Activated CD8-positive, alpha-beta T cell treated with anti-CD3 and anti-CD28 coated beads for 36 hours (primary cell): ENCODE measurements around the gene AARS2. TPM values are rescaled to one million over a fixed set of nuclear protein-coding genes. Genes with fewer than 3 reads are reported as not detected.

ENCODE experiments used
- ATAC-seq: fragments of 200-7000 bp; cut with Tn5 transposase; one replicate; pipeline ENCODE4 v1.10.0; 2021; ENCODE audit warnings: mild to moderate bottlenecking, moderate library complexity
- CTCF ChIA-PET: fragments of 350-600 bp; sonication (Branson Sonifier 250); formaldehyde crosslinking; loops from one replicate; lab custom pipeline; 2021; ENCODE audit warnings: antibody characterized with exemption; lab: Charles Lee
- POLR2A ChIA-PET: fragments of 350-600 bp; sonication (Branson Sonifier 250); formaldehyde crosslinking; loops from one replicate; lab custom pipeline; 2021; ENCODE audit warnings: antibody characterized with exemption; lab: Charles Lee
- DNase-seq: peaks from one replicate; pipeline ENCODE4 v3.0.0-alpha.2; 2020
- H3K27ac Mint-ChIP-seq: one replicate; pipeline ENCODE4 v1.8.0; 2021; ENCODE audit warnings: mild to moderate bottlenecking, mixed read lengths
- H3K27me3 Mint-ChIP-seq: one replicate; pipeline ENCODE4 v1.8.0; 2021; ENCODE audit warnings: mixed read lengths
- H3K36me3 Mint-ChIP-seq: one replicate; pipeline ENCODE4 v1.8.0; 2021; ENCODE audit warnings: low read depth, mixed read lengths
- H3K4me1 Mint-ChIP-seq: one replicate; pipeline ENCODE4 v1.8.0; 2021; ENCODE audit warnings: low read depth, mixed read lengths
- H3K4me3 Mint-ChIP-seq: one replicate; pipeline ENCODE4 v1.8.0; 2021; ENCODE audit warnings: mild to moderate bottlenecking, moderate library complexity, mixed read lengths
- H3K9me3 Mint-ChIP-seq: one replicate; pipeline ENCODE4 v1.8.0; 2021; ENCODE audit warnings: mixed read lengths
- intact Hi-C: fragments of 100-400 bp; cut with micrococcal nuclease; formaldehyde crosslinking; loops from one replicate; pipeline ENCODE4 v1.10.0; 2022
- total RNA-seq, 2 experiments: library from RNA; stranded (reverse); gene quantifications; one replicate each; pipeline ENCODE4 v1.2.3, GENCODE V29; 2021
- TF ChIP-seq, protein P1 (sequence below): fragments of 200-600 bp; IDR thresholded peaks from one replicate; pipeline ENCODE4 v1.8.0; 2022; ENCODE audit warnings: antibody characterized with exemption, mild to moderate bottlenecking

The AARS2 gene
- total RNA-seq, 2 experiments from 2014 or later = 16.2 to 16.3 TPM

DNA sequence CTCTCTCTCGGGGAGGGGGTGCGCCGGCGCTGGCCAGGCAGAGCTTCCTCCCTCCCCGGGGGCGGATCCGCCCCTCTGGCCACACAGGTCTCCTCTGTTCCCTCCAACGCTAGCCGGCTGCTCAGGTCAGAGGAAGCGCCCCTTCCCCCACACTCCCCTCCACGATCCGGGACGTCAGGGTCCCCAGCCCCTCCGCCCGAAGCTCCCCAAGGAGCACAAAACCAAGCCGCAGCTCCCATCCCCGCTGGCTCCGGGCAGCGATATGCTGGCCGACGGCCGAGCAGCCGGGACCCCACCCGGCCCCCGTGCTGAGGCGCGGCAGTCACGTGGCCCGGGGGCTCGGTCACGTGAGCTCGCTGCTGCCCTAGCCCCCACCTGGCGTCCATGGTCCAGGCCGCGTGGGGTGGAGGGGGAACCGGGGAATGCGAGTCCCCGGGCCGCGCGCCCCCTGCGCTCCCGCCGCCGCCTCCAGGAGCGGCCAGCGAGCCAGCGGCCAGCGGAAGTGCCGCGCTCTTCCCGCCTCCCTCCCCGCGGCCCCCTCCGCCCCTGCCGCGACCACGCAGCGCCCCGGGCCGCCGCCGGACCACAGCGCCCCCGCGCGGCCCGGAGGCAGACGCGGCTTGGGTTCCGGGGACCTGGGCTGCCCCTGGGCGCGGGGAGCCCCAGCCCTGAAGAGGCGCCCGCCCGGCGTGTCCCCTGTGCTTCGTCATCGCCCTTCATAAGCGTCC lies 56.0 kb downstream of the AARS2 start, which contains the start of gene SLC35B2:
Gene SLC35B2, minus strand, starts transcription at position 504 of the 728 bp plus-strand sequence. Its CDS starts 118 bp downstream, at position 386.
- ChIA-PET CTCF (interaction anchor here (0.6 to 3.8 kb wide), 17 partner anchors 11 to 948 kb away, joined by 3 to 47 read pairs (median 4); partner anchors contain the start of genes HSP90AB1, SLC29A1 and TMEM151B), POLR2A (interaction anchor here (0.7 to 17.2 kb wide), 14 partner anchors 12 to 103 kb away, joined by 3 to 486 read pairs (median 5); partner anchors contain the start of genes AARS2, HSP90AB1, SLC29A1 and TMEM151B)
- TF ChIP-seq, protein P1, sequence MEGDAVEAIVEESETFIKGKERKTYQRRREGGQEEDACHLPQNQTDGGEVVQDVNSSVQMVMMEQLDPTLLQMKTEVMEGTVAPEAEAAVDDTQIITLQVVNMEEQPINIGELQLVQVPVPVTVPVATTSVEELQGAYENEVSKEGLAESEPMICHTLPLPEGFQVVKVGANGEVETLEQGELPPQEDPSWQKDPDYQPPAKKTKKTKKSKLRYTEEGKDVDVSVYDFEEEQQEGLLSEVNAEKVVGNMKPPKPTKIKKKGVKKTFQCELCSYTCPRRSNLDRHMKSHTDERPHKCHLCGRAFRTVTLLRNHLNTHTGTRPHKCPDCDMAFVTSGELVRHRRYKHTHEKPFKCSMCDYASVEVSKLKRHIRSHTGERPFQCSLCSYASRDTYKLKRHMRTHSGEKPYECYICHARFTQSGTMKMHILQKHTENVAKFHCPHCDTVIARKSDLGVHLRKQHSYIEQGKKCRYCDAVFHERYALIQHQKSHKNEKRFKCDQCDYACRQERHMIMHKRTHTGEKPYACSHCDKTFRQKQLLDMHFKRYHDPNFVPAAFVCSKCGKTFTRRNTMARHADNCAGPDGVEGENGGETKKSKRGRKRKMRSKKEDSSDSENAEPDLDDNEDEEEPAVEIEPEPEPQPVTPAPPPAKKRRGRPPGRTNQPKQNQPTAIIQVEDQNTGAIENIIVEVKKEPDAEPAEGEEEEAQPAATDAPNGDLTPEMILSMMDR = peak; percentile 77
- Mint-ChIP-seq H3K36me3 (peaks cover 38% of the 10 kb centered on the region), H3K4me1 (peaks cover 66% of the 10 kb centered on the region), H3K4me3 (peak within 1 kb of the TSS; percentile 85), H3K9me3 (no peaks in the 10 kb centered on the region), H3K27ac (peak within 1 kb of the TSS; percentile 85), H3K27me3 (no peaks in the 10 kb centered on the region)
- peak; percentile 68 for ATAC-seq
- DNase-seq = peak; percentile 72
- intact Hi-C loops = no loop called here

GRCh38 chr6:44256775-44257024 lies 56.4 kb downstream of the AARS2 start:
- Mint-ChIP-seq H3K27me3 (no peaks in the 10 kb centered on the region), H3K27ac (peak overlapping the region; percentile 85), H3K4me1 (peaks cover 67% of the 10 kb centered on the region), H3K4me3 (peak overlapping the region; percentile 85), H3K36me3 (peaks cover 39% of the 10 kb centered on the region), H3K9me3 (no peaks in the 10 kb centered on the region)
- CTCF ChIA-PET = interaction anchor here (0.6 to 3.8 kb wide), 18 partner anchors 8 to 948 kb away, joined by 3 to 47 read pairs (median 4); partner anchors contain the start of genes HSP90AB1, SLC29A1 and TMEM151B
- intact Hi-C loops = no loop called here
- ATAC-seq (peak; percentile 6), DNase-seq (no peak)
- POLR2A ChIA-PET = interaction anchor here (0.7 to 17.2 kb wide), 16 partner anchors 8 to 103 kb away, joined by 3 to 486 read pairs (median 5); partner anchors contain the start of genes AARS2, HSP90AB1, SLC29A1 and TMEM151B
- TF ChIP-seq, protein P1 = no peak

DNA sequence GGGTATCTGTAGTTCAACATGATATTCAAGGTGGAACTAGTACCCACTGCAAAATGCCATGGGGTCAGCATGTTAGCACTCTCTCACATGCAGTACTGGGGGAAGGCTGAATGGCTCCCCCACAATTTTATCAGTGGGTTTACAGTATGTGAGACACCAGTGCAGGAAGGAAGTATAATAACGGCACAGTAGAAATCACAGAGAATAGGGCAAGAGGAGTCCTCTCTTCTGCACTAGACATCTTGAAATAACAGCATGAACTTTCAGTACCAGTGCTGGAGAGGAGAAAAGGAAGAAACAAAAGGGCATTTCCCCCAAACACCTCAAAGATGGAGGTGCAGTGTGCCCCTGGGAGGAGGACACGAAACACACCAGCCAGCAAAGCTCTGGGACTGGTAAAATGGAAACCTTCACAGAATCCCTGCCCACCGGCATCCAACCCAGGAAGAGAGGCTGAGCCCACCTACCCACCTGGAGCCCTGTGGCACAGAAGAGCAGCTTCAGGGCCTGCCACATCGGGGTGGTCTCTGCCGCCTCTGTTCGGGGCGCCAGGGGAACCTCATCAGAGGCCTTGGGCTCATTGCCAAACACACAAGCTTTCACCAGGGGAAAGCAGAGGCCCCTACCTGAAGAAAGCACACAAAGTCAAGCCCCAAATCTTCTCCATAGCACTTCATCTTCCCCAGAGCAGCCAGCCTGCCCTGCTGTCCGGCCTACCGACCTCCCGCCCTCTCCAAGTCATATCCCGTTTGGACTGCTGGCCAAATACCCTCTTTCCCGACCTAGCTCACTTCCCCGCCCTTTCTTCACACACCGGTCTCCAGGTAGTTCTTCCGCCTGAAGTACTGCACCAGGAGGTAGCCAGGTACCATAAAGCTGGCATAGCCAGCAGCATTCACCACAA lies 57.0 kb downstream of the AARS2 start:
- ATAC-seq (peak; percentile 21), DNase-seq (peak; percentile 41)
- Mint-ChIP-seq H3K27ac (peak overlapping the region; percentile 85), H3K9me3 (no peaks in the 10 kb centered on the region), H3K27me3 (no peaks in the 10 kb centered on the region), H3K4me3 (peak overlapping the region; percentile 85), H3K4me1 (peaks cover 66% of the 10 kb centered on the region), H3K36me3 (peaks cover 43% of the 10 kb centered on the region)
- intact Hi-C loops = no loop called here
- TF ChIP-seq, protein P1 = no peak
- ChIA-PET POLR2A (interaction anchor here (0.7 to 17.2 kb wide), 17 partner anchors 7 to 102 kb away, joined by 3 to 486 read pairs (median 5); partner anchors contain the start of genes AARS2, HSP90AB1, SLC29A1 and TMEM151B), CTCF (interaction anchor here (0.9 to 3.8 kb wide), 18 partner anchors 8 to 160 kb away, joined by 3 to 47 read pairs (median 6); partner anchors contain the start of genes HSP90AB1, SLC29A1 and TMEM151B)

GRCh38 chr6:44255105-44255808 lies 57.9 kb downstream of the AARS2 start:
- TF ChIP-seq, protein P1 = no peak
- peak overlapping the region; percentile 85 for H3K4me3 Mint-ChIP-seq
- peaks cover 66% of the 10 kb centered on the region for H3K4me1 Mint-ChIP-seq
- intact Hi-C loops = no loop called here
- POLR2A ChIA-PET = interaction anchor here (0.8 to 17.2 kb wide), 12 partner anchors 8 to 130 kb away, joined by 3 to 486 read pairs (median 4); partner anchors contain the start of genes AARS2, HSP90AB1 and SLC29A1
- ATAC-seq (peak; percentile 1), DNase-seq (peak; percentile 41)
- peak overlapping the region; percentile 85 for H3K27ac Mint-ChIP-seq
- H3K9me3 Mint-ChIP-seq = no peaks in the 10 kb centered on the region
- CTCF ChIA-PET = interaction anchor here (1.1 to 3.8 kb wide), 7 partner anchors 8 to 160 kb away, joined by 3 to 47 read pairs (median 10); partner anchors contain the start of gene HSP90AB1
- H3K36me3 Mint-ChIP-seq = peaks cover 48% of the 10 kb centered on the region
- no peaks in the 10 kb centered on the region for H3K27me3 Mint-ChIP-seq
